DND-41 (cell line): ENCODE data around the gene AGO3.

ENCODE experiments used
- ATAC-seq: fragments of 200-7000 bp; cut with Tn5 transposase; 3 replicates; pipeline ENCODE4 v1.9.1; 2021; ENCODE audit warnings: low read depth; ENCODE audit not compliant: insufficient read depth
- DNase-seq: peaks from one replicate; pipeline ENCODE4 v3.0.0-alpha.2; 2020
- H2AFZ ChIP-seq: 2 replicates; pipeline ENCODE4 v1.6.0; 2012; ENCODE audit warnings: low read depth, low read length
- H3K27ac ChIP-seq: 2 replicates; pipeline ENCODE4 v1.5.1; 2012; ENCODE audit warnings: low read length, inconsistent platforms
- H3K27me3 ChIP-seq: fragments of 200-600 bp; sonication (generic); 2 replicates; pipeline ENCODE4 v1.6.0; 2012; ENCODE audit warnings: low read length, mild to moderate bottlenecking, inconsistent platforms; ENCODE audit not compliant: insufficient read depth, poor library complexity
- H3K36me3 ChIP-seq: 2 replicates; pipeline ENCODE4 v1.5.1; 2012; ENCODE audit warnings: low read length, inconsistent platforms; ENCODE audit not compliant: insufficient read depth
- H3K4me1 ChIP-seq: 2 replicates; pipeline ENCODE4 v1.5.1; 2012; ENCODE audit warnings: mild to moderate bottlenecking, low read length; ENCODE audit not compliant: insufficient read depth
- H3K4me2 ChIP-seq: 2 replicates; pipeline ENCODE4 v1.6.0; 2012; ENCODE audit warnings: mild to moderate bottlenecking, moderate library complexity, low read length, inconsistent platforms; ENCODE audit not compliant: insufficient read depth
- H3K4me3 ChIP-seq, 2 experiments: fragments of 200-600 bp in 1 of 2; shearing (Covaris generic) in 1 of 2; 2 replicates each; pipeline ENCODE4 v1.5.1; 2012 to 2016; ENCODE audit warnings: inconsistent platforms in 2 of 2, low read length in 2 of 2, mild to moderate bottlenecking in 2 of 2, low read depth in 1 of 2, moderate library complexity in 1 of 2
- H3K79me2 ChIP-seq: 2 replicates; pipeline ENCODE4 v1.6.0; 2012; ENCODE audit warnings: low read length, inconsistent platforms; ENCODE audit not compliant: insufficient read depth
- H3K9ac ChIP-seq: 2 replicates; pipeline ENCODE4 v1.6.0; 2012; ENCODE audit warnings: low read depth, mild to moderate bottlenecking, inconsistent platforms, low read length, moderate library complexity
- H3K9me3 ChIP-seq: 2 replicates; pipeline ENCODE4 v1.5.1; 2012; ENCODE audit warnings: low read length, moderate library complexity, mild to moderate bottlenecking, inconsistent platforms; ENCODE audit not compliant: insufficient read depth, severe bottlenecking
- H4K20me1 ChIP-seq: 2 replicates; pipeline ENCODE4 v1.6.0; 2012; ENCODE audit warnings: low read length; ENCODE audit not compliant: insufficient read depth
- CTCF ChIP-seq: IDR thresholded peaks from 2 replicates; pipeline ENCODE4 v1.5.1; 2012; ENCODE audit warnings: borderline replicate concordance, low read length, moderate library complexity, mild to moderate bottlenecking; ENCODE audit not compliant: poor library complexity, severe bottlenecking; ENCODE audit errors: extremely low read depth
- EZH2 ChIP-seq: IDR thresholded peaks from 3 replicates; pipeline ENCODE4 v1.6.1; 2012; ENCODE audit warnings: borderline replicate concordance, low read depth, mild to moderate bottlenecking, moderate library complexity, low read length, inconsistent platforms; ENCODE audit not compliant: severe bottlenecking

The AGO3 gene

GRCh38 chr1:36031441-36031840 lies 100.5 kb downstream of the AGO3 start:
- Histone ChIP-seq H2AFZ (no peak overlapping the region), H3K36me3 (peaks cover 43% of the 10 kb centered on the region), H3K27ac (no peak overlapping the region), H3K4me3 (no peak overlapping the region), H3K4me1 (no peaks in the 10 kb centered on the region), H3K79me2 (no peaks in the 10 kb centered on the region), H3K9me3 (no peaks in the 10 kb centered on the region), H3K27me3 (no peaks in the 10 kb centered on the region), H3K4me2 (no peak overlapping the region), H3K9ac (no peak overlapping the region), H4K20me1 (no peaks in the 10 kb centered on the region)
- no peak for DNase-seq
- TF ChIP-seq CTCF, result no peak
- TF ChIP-seq EZH2, result no peak
- no peak for ATAC-seq

GRCh38 chr1:36034692-36035091 lies 103.8 kb downstream of the AGO3 start:
- Histone ChIP-seq H2AFZ (no peak overlapping the region), H3K27ac (no peak overlapping the region), H3K79me2 (no peaks in the 10 kb centered on the region), H4K20me1 (no peaks in the 10 kb centered on the region), H3K4me3 (no peak overlapping the region), H3K4me1 (no peaks in the 10 kb centered on the region), H3K4me2 (no peak overlapping the region), H3K27me3 (no peaks in the 10 kb centered on the region), H3K9me3 (no peaks in the 10 kb centered on the region), H3K36me3 (peaks cover 26% of the 10 kb centered on the region; the same call in 1 of the 2 replicates), H3K9ac (no peak overlapping the region)
- no peak for TF ChIP-seq CTCF
- TF ChIP-seq EZH2, result no peak
- no peak for DNase-seq
- no peak for ATAC-seq

GRCh38 chr1:36035154-36035553 lies 104.2 kb downstream of the AGO3 start:
- Histone ChIP-seq H4K20me1 (no peaks in the 10 kb centered on the region), H3K27me3 (no peaks in the 10 kb centered on the region), H3K9ac (no peak overlapping the region), H3K79me2 (no peaks in the 10 kb centered on the region), H3K4me1 (no peaks in the 10 kb centered on the region), H3K4me3 (no peak overlapping the region), H3K9me3 (no peaks in the 10 kb centered on the region), H3K4me2 (no peak overlapping the region), H3K27ac (no peak overlapping the region), H3K36me3 (peaks cover 26% of the 10 kb centered on the region; the same call in 1 of the 2 replicates), H2AFZ (no peak overlapping the region)
- ATAC-seq, result no peak
- DNase-seq, result no peak
- TF ChIP-seq CTCF (no peak), EZH2 (no peak)

- Histone ChIP-seq H3K79me2 (no peaks in the 10 kb centered on the region), H3K4me2 (no peak overlapping the region), H3K27me3 (no peaks in the 10 kb centered on the region), H3K4me3 (no peak overlapping the region), H3K4me1 (no peaks in the 10 kb centered on the region), H3K36me3 (peaks cover 34% of the 10 kb centered on the region), H2AFZ (no peak overlapping the region), H3K9me3 (no peaks in the 10 kb centered on the region), H3K27ac (no peak overlapping the region), H4K20me1 (no peaks in the 10 kb centered on the region), H3K9ac (no peak overlapping the region)
- TF ChIP-seq EZH2, result no peak
- TF ChIP-seq CTCF, result no peak
- DNase-seq, result no peak
- no peak for ATAC-seq
These were observed 109.3 kb downstream of the AGO3 start for GRCh38 chr1:36040238-36040637.
